Measurements from ENCODE around the gene IQGAP2.

The IQGAP2 gene

DNA sequence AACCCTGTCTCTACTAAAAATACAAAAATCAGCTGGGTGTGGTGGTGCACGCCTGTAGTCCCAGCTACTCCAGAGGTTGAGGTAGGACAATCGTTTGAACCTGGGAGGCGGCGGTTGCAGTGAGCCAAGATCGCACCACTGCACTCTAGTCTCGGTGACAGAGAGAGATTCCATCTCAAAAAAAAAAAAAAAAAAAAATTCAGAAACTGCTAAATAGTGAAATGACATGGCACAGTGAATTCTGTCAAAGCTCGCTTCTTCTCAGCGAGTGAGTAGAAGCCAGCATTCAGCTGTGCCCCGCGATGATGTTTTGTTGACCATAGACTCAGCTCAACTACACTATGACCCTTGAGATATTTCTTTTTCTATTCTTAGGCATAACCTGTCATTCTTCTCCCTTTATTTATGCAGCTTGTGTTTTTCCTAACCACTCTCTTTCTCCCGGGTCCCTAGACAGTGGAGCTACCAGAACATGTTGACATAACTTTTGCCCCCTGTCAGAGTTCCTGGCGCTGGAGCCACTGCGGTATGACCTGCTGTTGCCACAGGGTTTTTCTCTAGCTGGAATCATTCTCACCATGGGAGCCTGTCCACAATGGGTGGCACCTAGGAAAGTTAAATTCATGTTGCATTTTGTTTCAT lies 13.5 kb upstream of the IQGAP2 start:
- Histone ChIP-seq H4K20me1 (no peaks in the 10 kb centered on the region), H3K9ac (no peak overlapping the region), H3K4me3 (no peak overlapping the region), H3K4me2 (peak overlapping the region in 10 of 11 experiments; percentile 41 to 83 (median 66); a peak in 17 of 22 replicates), H3K36me3 (no peaks in the 10 kb centered on the region), H3K27ac (peak overlapping the region in 5 of 11 experiments; percentile 13 to 76 (median 70); a peak in 7 of 22 replicates), H3K4me1 (peaks cover 26 to 60% (median 57%) of the 10 kb centered on the region in 10 experiments), H3K9me3 (replicated peaks in 1 of 11) (no peaks in the 10 kb centered on the region), H3K27me3 (no peaks in the 10 kb centered on the region)
- no peak for TF ChIP-seq Cebpa-rat (IDR thresholded peaks at IDR 0.05)

DNA sequence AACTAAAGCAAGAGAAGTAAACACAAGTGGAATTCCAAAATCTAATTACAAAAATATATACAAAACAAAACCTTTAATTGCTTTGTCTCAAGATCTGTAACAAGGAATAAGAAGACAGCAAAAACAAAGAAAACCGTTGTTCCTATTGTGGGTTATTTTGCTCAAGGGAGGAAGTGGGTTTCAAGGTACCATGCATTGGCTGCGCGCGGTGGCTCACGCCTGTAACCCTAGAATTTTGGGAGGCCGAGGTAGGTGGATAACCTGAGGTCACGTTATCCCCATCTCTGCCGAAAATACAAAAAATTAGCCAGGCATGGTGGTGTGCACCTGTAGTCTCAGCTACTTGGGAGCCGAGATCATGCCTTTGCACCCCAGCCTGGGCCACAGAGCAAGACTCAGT lies 12.1 kb upstream of the IQGAP2 start:
- peaks cover 0 to 6% (median 0%) of the 10 kb centered on the region in 11 experiments; a peak in 2 of 22 replicates for H3K9me3 ChIP-seq (replicated peaks in 1 of 11)
- peaks cover 26 to 65% (median 58%) of the 10 kb centered on the region in 10 experiments for H3K4me1 ChIP-seq
- TF ChIP-seq Cebpa-rat (IDR thresholded peaks at IDR 0.05) = no peak
- H4K20me1 ChIP-seq = no peaks in the 10 kb centered on the region
- H3K27ac ChIP-seq = peak overlapping the region in 9 of 11 experiments; percentile 2 to 76 (median 70); a peak in 17 of 22 replicates
- no peaks in the 10 kb centered on the region for H3K36me3 ChIP-seq
- H3K9ac ChIP-seq = peak overlapping the region in 5 of 11 experiments; percentile 4 to 55 (median 27); a peak in 7 of 22 replicates
- no peaks in the 10 kb centered on the region for H3K27me3 ChIP-seq
- peak overlapping the region in 1 of 10 experiments; percentile 5; a peak in 1 of 20 replicates for H3K4me3 ChIP-seq
- peak overlapping the region; percentile 41 to 83 (median 66) for H3K4me2 ChIP-seq

DNA sequence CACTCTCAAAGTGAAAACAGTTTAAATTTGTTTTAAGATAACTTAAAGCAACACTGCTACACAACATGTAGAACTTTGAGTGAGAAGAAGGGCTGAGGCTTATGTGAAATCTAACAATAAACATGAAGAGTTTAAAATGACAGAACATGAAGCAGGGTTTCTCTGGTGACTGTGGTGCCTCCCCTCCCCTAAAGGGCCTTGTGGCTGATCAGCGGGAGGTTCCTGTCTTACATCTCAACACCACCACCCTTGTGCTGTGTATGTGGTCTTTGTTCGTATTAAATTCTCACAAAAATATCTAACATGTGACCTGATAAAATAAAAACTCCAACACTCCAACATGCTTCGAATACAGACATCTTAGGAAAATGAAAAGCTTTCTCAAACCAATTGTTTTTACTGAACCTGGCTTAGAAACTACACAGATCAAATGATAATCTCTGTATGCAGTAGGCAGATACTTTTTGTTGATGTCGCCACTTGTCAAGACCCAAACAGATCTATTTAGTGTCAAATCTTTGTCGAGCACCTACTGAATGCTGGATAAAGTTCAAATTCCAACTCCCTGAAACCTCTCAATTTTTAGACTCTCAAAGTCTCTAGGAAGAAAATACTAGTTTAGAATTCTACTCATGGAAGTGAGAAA lies 9.9 kb upstream of the IQGAP2 start:
- no peak overlapping the region for H3K4me3 ChIP-seq
- TF ChIP-seq Cebpa-rat (IDR thresholded peaks at IDR 0.05) = no peak
- peak overlapping the region in 6 of 11 experiments; percentile 8 to 31 (median 25); a peak in 6 of 22 replicates for H3K27ac ChIP-seq
- H3K4me2 ChIP-seq = peak overlapping the region in 10 of 11 experiments; percentile 3 to 83 (median 51); a peak in 11 of 22 replicates
- peaks cover 26 to 65% (median 58%) of the 10 kb centered on the region in 10 experiments for H3K4me1 ChIP-seq
- peaks cover 0 to 6% (median 0%) of the 10 kb centered on the region in 11 experiments; a peak in 2 of 22 replicates for H3K9me3 ChIP-seq (replicated peaks in 1 of 11)
- peak overlapping the region in 2 of 11 experiments; percentile 1 to 18; a peak in 1 of 22 replicates for H3K9ac ChIP-seq
- no peaks in the 10 kb centered on the region for H4K20me1 ChIP-seq
- H3K27me3 ChIP-seq = no peaks in the 10 kb centered on the region
- H3K36me3 ChIP-seq = no peaks in the 10 kb centered on the region

DNA sequence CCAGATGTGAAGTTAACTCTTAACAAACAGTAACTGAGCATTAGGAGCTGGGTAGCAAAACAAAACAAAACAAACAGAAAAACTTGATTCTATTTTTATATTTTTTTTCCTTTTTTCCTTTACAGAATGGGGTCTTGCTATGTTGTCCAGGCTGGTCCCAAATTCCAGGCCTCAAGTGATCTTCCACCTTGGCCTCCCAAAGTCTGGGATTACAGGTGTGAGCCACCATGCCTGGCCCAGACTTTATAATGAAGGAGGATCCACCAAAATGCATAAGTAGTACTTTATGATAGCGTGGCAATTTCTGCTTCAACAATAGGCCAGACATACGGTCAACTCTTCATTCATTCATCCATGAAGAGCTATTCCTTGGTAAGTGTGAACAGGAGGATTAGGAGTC lies 5.9 kb upstream of the IQGAP2 start:
- Histone ChIP-seq H3K4me2 (no peak overlapping the region), H3K4me1 (peaks cover 28 to 66% (median 51%) of the 10 kb centered on the region in 10 experiments), H3K27ac (peak overlapping the region in 1 of 11 experiments; percentile 1; a peak in 2 of 22 replicates), H3K27me3 (no peaks in the 10 kb centered on the region), H3K36me3 (no peaks in the 10 kb centered on the region), H3K9me3 (replicated peaks in 1 of 11) (peaks cover 0 to 6% (median 0%) of the 10 kb centered on the region in 11 experiments; a peak in 2 of 22 replicates), H3K4me3 (no peak overlapping the region), H4K20me1 (no peaks in the 10 kb centered on the region), H3K9ac (no peak overlapping the region)
- TF ChIP-seq Cebpa-rat (IDR thresholded peaks at IDR 0.05) = no peak

DNA sequence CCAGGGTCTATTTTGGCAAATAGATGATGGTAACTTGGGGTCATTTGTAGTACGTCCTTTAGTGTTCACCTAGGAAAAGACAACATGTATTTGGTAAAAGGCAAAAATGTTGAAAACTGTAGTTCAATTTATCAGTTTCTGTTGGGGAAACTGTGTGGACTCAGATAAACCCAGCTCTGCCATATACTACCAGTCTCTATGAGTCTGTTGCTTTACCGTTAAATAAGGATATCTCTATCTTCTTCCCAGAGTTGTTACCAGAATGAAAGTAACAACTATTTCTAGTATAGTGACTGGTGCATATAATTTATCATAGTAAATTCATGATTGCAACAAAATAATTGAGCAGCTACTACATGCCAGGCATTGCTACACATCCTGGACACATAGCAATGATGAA lies 3.8 kb upstream of the IQGAP2 start:
- H3K9me3 ChIP-seq (replicated peaks in 1 of 11) = peaks cover 0 to 6% (median 0%) of the 10 kb centered on the region in 11 experiments; a peak in 2 of 22 replicates
- H4K20me1 ChIP-seq = peaks cover 0 to under 1% (median 0%) of the 10 kb centered on the region in 11 experiments; a peak in 1 of 22 replicates
- peak overlapping the region in 1 of 11 experiments; percentile 40; a peak in 3 of 22 replicates for H3K27ac ChIP-seq
- H3K36me3 ChIP-seq = no peaks in the 10 kb centered on the region
- peaks cover 26 to 46% (median 35%) of the 10 kb centered on the region in 10 experiments for H3K4me1 ChIP-seq
- H3K4me2 ChIP-seq = peak overlapping the region in 5 of 11 experiments; percentile 6 to 97 (median 83); a peak in 3 of 22 replicates
- no peak for TF ChIP-seq Cebpa-rat (IDR thresholded peaks at IDR 0.05)
- no peak overlapping the region for H3K9ac ChIP-seq
- no peaks in the 10 kb centered on the region for H3K27me3 ChIP-seq
- H3K4me3 ChIP-seq = no peak overlapping the region

DNA sequence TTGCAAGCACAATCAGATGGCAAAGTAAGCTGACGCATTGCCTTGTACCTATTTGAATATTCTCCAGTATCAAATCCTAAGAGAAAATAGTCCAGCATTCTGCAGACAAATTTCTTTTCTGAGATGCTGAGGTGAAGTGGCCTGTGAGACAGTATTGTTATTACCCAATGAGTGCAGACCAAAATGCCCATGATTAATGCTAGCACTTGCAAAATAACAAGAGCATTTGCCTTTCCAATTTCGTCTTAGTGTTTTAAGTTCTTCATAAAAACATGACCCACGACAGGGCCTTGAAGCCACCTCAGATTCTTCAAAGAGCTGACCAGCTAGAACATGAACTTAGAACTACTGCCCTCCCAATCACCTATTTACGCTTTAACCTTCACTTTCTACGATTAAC lies 2.6 kb upstream of the IQGAP2 start:
- Histone ChIP-seq H3K9ac (peak overlapping the region in 4 of 11 experiments; percentile 97 to 100 (median 99); a peak in 3 of 22 replicates), H4K20me1 (peaks cover 0 to 12% (median 6%) of the 10 kb centered on the region in 11 experiments; a peak in 11 of 22 replicates), H3K27ac (peak overlapping the region in 10 of 11 experiments; percentile 98 to 100 (median 99); a peak in 18 of 22 replicates), H3K36me3 (no peaks in the 10 kb centered on the region; a peak in 1 of 22 replicates), H3K4me1 (peaks cover 26 to 49% (median 36%) of the 10 kb centered on the region in 10 experiments), H3K4me3 (no peak overlapping the region), H3K9me3 (replicated peaks in 1 of 11) (no peaks in the 10 kb centered on the region; a peak in 1 of 22 replicates), H3K4me2 (peak overlapping the region; percentile 66 to 98 (median 90)), H3K27me3 (no peaks in the 10 kb centered on the region)
- no peak for TF ChIP-seq Cebpa-rat (IDR thresholded peaks at IDR 0.05)

DNA sequence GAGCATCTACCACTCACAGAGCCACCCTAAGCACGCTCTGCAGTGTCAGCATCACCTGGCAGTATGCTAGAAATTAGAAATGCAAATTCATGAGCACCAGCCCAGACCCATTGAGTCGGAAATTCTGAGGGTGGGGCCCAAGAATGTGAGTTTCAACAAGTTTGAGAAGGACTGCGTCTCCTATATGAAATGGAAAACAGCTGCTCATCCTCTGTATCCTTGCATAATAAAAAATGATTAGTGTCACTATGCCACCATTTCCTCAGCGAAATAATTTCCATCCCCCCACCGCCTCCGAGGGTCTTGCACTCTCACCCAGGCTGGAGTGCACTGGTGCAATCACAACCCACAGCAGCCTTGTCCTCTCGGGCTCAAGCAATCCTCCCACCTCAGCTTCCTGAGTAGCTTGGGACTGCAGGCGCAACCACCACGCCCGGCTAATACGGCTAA lies 1.3 kb upstream of the IQGAP2 start:
- Histone ChIP-seq H4K20me1 (peaks cover 4 to 25% (median 18%) of the 10 kb centered on the region in 11 experiments; a peak in 17 of 22 replicates), H3K4me1 (peaks cover 39 to 63% (median 49%) of the 10 kb centered on the region in 10 experiments), H3K4me3 (peak overlapping the region; percentile 47 to 96 (median 92)), H3K27ac (peak overlapping the region; percentile 93 to 100 (median 99)), H3K27me3 (no peaks in the 10 kb centered on the region), H3K36me3 (peaks cover 0 to under 1% (median 0%) of the 10 kb centered on the region in 11 experiments; a peak in 3 of 22 replicates), H3K4me2 (peak overlapping the region; percentile 66 to 98 (median 90)), H3K9ac (peak overlapping the region; percentile 97 to 100 (median 99)), H3K9me3 (replicated peaks in 1 of 11) (no peaks in the 10 kb centered on the region)
- TF ChIP-seq Cebpa-rat (IDR thresholded peaks at IDR 0.05) = peak in 9 of 11 experiments; percentile 42 to 99 (median 93); a peak in 17 of 22 replicates

DNA sequence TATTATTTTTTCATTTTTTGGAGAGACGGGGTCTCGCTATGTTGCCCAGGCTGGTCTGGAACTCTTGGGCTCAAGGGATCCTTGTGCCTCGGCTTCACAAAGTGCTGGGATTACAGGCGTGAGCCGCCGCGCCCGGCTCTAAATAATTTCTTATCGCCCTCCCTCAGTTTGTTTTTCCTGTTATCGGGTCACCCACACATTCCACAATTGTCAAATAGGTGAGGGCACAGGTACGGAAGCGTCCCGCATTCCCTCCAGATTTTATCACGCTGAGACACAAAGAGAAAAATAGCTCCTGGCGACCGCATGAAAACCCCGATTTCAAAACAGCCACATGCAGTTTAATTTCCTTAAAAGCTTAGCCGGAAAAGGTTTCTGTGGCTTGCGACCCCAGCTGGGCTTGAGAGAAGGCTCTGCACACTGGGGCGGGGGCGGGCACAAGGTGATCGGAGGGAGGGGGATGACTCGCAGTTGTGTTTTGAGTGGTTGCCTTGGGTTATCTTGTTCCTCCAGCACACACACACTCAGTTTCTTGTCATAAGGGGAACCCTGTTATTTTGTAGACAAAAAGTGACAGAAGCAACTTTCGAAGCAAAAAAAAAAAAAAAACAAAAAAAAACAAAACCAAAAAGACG lies 717 bp upstream of the IQGAP2 start:
- peak overlapping the region; percentile 83 to 98 (median 93) for H3K4me2 ChIP-seq
- no peaks in the 10 kb centered on the region for H3K27me3 ChIP-seq
- peaks cover 8 to 31% (median 24%) of the 10 kb centered on the region in 11 experiments; a peak in 18 of 22 replicates for H4K20me1 ChIP-seq
- TF ChIP-seq Cebpa-rat (IDR thresholded peaks at IDR 0.05) = peak in 1 of 11 experiments; percentile 36; a peak in 5 of 22 replicates
- peak overlapping the region; percentile 91 to 97 (median 96) for H3K4me3 ChIP-seq
- peak overlapping the region; percentile 93 to 100 (median 99) for H3K27ac ChIP-seq
- no peaks in the 10 kb centered on the region for H3K9me3 ChIP-seq (replicated peaks in 1 of 11)
- H3K9ac ChIP-seq = peak overlapping the region; percentile 97 to 100 (median 99)
- H3K36me3 ChIP-seq = peaks cover 0 to 5% (median 0%) of the 10 kb centered on the region in 11 experiments; a peak in 5 of 22 replicates
- peaks cover 44 to 68% (median 55%) of the 10 kb centered on the region in 10 experiments for H3K4me1 ChIP-seq
